Kidney (tissue), 14 donors: ENCODE data around the gene DIP2A. TPM values are rescaled to one million over a fixed set of nuclear protein-coding genes. Genes with fewer than 3 reads are reported as not detected.

Experiments used
- DNase-seq, 5 donors: peaks; one replicate each; pipeline ENCODE4 v3.0.0-alpha.2; 2013 to 2020
- FAIRE-seq: peaks from 2 replicates; lab custom pipeline; 2012; peaks lifted over from hg19 to GRCh38; lab: Jason Lieb, UNC
- H3K27ac ChIP-seq, 2 donors: one replicate each; pipeline ENCODE4 v1.7.0; 2013; ENCODE audit warnings: low read depth in 2 of 2, low read length in 2 of 2, inconsistent platforms in 1 of 2
- H3K27me3 ChIP-seq: one replicate; pipeline ENCODE4 v1.7.1; 2013; ENCODE audit warnings: low read length, inconsistent platforms; ENCODE audit not compliant: control insufficient read depth, insufficient read depth
- H3K36me3 ChIP-seq, 3 donors: one replicate each; pipeline versions ENCODE4 v1.7.0 to v1.7.1; 2013; ENCODE audit warnings: low read length in 3 of 3, control low read depth in 1 of 3, inconsistent platforms in 1 of 3; ENCODE audit not compliant: insufficient read depth in 3 of 3, control insufficient read depth in 2 of 3
- H3K4me1 ChIP-seq, 3 donors: one replicate each; pipeline versions ENCODE4 v1.7.0 to v1.7.1; 2013; ENCODE audit warnings: low read length in 3 of 3, inconsistent platforms in 1 of 3, low read depth in 1 of 3; ENCODE audit not compliant: control insufficient read depth in 2 of 3, insufficient read depth in 2 of 3
- H3K4me3 ChIP-seq, 3 donors: one replicate each; pipeline versions ENCODE4 v1.7.0 to v1.8.1; 2013; ENCODE audit warnings: low read length in 3 of 3, control low read depth in 1 of 3, inconsistent platforms in 1 of 3
- H3K9ac ChIP-seq, 3 donors: one replicate each; pipeline versions ENCODE4 v1.7.0 to v1.7.1; 2013; ENCODE audit warnings: low read length in 3 of 3, control low read depth in 1 of 3, inconsistent platforms in 1 of 3
- H3K9me3 ChIP-seq, 3 donors: one replicate each; pipeline versions ENCODE4 v1.7.0 to v1.7.1; 2013; ENCODE audit warnings: low read length in 3 of 3, control low read depth in 1 of 3, inconsistent platforms in 1 of 3; ENCODE audit not compliant: control insufficient read depth in 2 of 3, insufficient read depth in 1 of 3
- intact Hi-C: fragments of 100-400 bp; cut with DNase I; formaldehyde crosslinking; loops from one replicate; pipeline ENCODE4 v1.11.1; 2022
- polyA plus RNA-seq: library from polyadenylated mRNA; stranded (reverse); fragments of 350-450 nt; fragmentation: Illumina TruSeq; extraction: RNeasy Lipid Tissue Mini Kit (QIAGEN cat#74804); gene quantifications from one replicate; pipeline ENCODE4 v1.2.3, GENCODE V29; 2014; ENCODE audit warnings: low read depth, low replicate concordance; ENCODE audit not compliant: insufficient read depth
- total RNA-seq: library from RNA; stranded (reverse); fragmentation: NEBNext Ultra II Directional; extraction: Animal tissue kit (Norgen Biotek cat#: 25700); gene quantifications from one replicate; pipeline ENCODE4 v1.2.1, GENCODE V29; 2021
- TF ChIP-seq, protein P1 (sequence below): IDR thresholded peaks from 3 replicates; pipeline ENCODE4 v1.5.1; 2012; ENCODE audit warnings: mild to moderate bottlenecking, moderate library complexity, borderline replicate concordance; ENCODE audit not compliant: insufficient read depth; ENCODE audit errors: extremely low read depth
- donor health status: control.
- donor health status: control.
- donor health status: control.
- donor health status: control.
- donor health status: control.
- donor health status: DM: yes; HTN: yes; CAD: no.
- donor health status: Normal renal cell carcinoma (clear cell type).

DIP2A gene
- total and polyA plus RNA-seq, 2 donors from 2014 or later = 8.7 to 36.5 TPM

GRCh38 chr21:46498335-46499050, 39.8 kb downstream of the DIP2A start:
- H3K9me3 ChIP-seq = no peaks in the 10 kb centered on the region
- no peak overlapping the region for H3K4me3 ChIP-seq
- peaks cover 2 to 27% (median 13%) of the 10 kb centered on the region in 3 donors for H3K36me3 ChIP-seq
- no peaks in the 10 kb centered on the region for H3K4me1 ChIP-seq
- peak in 1 of 5 donors; percentile 60 for DNase-seq
- no peak overlapping the region for H3K9ac ChIP-seq
- no peak overlapping the region for H3K27ac ChIP-seq
- FAIRE-seq = no peak
- H3K27me3 ChIP-seq = no peaks in the 10 kb centered on the region
- intact Hi-C loops = no loop called here
- TF ChIP-seq, protein P1, sequence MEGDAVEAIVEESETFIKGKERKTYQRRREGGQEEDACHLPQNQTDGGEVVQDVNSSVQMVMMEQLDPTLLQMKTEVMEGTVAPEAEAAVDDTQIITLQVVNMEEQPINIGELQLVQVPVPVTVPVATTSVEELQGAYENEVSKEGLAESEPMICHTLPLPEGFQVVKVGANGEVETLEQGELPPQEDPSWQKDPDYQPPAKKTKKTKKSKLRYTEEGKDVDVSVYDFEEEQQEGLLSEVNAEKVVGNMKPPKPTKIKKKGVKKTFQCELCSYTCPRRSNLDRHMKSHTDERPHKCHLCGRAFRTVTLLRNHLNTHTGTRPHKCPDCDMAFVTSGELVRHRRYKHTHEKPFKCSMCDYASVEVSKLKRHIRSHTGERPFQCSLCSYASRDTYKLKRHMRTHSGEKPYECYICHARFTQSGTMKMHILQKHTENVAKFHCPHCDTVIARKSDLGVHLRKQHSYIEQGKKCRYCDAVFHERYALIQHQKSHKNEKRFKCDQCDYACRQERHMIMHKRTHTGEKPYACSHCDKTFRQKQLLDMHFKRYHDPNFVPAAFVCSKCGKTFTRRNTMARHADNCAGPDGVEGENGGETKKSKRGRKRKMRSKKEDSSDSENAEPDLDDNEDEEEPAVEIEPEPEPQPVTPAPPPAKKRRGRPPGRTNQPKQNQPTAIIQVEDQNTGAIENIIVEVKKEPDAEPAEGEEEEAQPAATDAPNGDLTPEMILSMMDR = no peak

DNA sequence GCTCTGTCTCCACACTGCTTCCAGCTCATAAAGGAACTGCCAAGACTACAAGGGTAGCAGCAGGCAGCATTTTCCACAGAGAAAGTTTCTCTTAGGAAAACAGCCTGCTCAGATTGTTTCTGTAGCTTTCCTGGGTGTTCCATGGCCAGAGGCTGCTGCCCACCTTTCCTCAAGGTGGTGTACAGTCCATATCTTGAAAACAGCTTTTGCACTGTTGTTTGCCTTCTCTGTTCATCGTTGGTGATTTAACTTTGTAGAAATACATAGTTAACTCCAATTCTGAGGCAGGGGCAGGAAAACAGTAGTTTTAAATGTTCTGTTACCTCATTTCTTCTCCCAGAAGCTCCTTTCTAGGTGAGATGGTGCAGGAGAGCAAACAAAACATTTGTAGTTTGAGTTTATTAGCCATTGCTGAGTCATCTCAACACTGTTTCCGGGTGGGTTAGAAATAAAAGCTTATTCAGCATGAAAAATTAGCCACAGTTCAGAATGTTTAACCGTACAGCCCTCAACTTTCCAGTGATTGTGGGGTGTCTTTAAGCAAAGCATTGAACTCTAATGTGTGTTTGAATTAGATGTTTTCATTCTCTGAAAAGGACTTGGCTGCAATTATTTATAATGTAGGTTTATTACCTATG, 41.7 kb downstream of the DIP2A start:
- H3K9ac ChIP-seq = no peak overlapping the region
- H3K27me3 ChIP-seq = no peaks in the 10 kb centered on the region
- H3K4me1 ChIP-seq = no peaks in the 10 kb centered on the region
- H3K4me3 ChIP-seq = no peak overlapping the region
- H3K9me3 ChIP-seq = no peaks in the 10 kb centered on the region
- peaks cover 5 to 36% (median 18%) of the 10 kb centered on the region in 3 donors for H3K36me3 ChIP-seq
- intact Hi-C loops = no loop called here
- no peak for DNase-seq
- TF ChIP-seq, protein P1 = no peak
- no peak for FAIRE-seq
- no peak overlapping the region for H3K27ac ChIP-seq

GRCh38 chr21:46503922-46504550, 45.3 kb downstream of the DIP2A start:
- FAIRE-seq (no peak), DNase-seq (no peak)
- intact Hi-C loops = no loop called here
- TF ChIP-seq, protein P1 = no peak
- no peaks in the 10 kb centered on the region for H3K27me3 ChIP-seq
- no peak overlapping the region for H3K4me3 ChIP-seq
- no peaks in the 10 kb centered on the region for H3K9me3 ChIP-seq
- no peaks in the 10 kb centered on the region for H3K4me1 ChIP-seq
- H3K27ac ChIP-seq = no peak overlapping the region
- no peak overlapping the region for H3K9ac ChIP-seq
- H3K36me3 ChIP-seq = peaks cover 5 to 24% (median 11%) of the 10 kb centered on the region in 3 donors
